ENCODE measurements around the gene MED15. TPM values are rescaled to one million over a fixed set of nuclear protein-coding genes. Genes with fewer than 3 reads are reported as not detected.

The MED15 gene
- total RNA-seq, 1 donor, result 36.9 TPM

- H3K27me3 ChIP-seq (ENCODE audit: insufficient read depth, low read length), result peaks cover 7% of the 10 kb centered on the region
- H3K4me3 ChIP-seq (ENCODE audit: insufficient read depth, low read length), result no peak overlapping the region
- H4K20me1 ChIP-seq (ENCODE audit: insufficient read depth, low read length), result no peaks in the 10 kb centered on the region
- no peak overlapping the region for H2AFZ ChIP-seq (ENCODE audit: low read length)
- no peaks in the 10 kb centered on the region for H3K79me2 ChIP-seq (ENCODE audit: insufficient read depth, low read length)
- DNase-seq (ENCODE audit: insufficient read length, low spot score, missing footprints), result peak; percentile 42
- H3K9me3 ChIP-seq (ENCODE audit: low read depth, low read length), result no peaks in the 10 kb centered on the region
- no peaks in the 10 kb centered on the region for H3K4me1 ChIP-seq (ENCODE audit: insufficient read depth, low read length)
- TF ChIP-seq CTCF (IDR thresholded peaks at IDR 0.05; ENCODE audit: extremely low read depth, low read depth, low read length), result no peak
- no peak overlapping the region for H3K4me2 ChIP-seq (ENCODE audit: insufficient read depth, low read length)
- no peaks in the 10 kb centered on the region for H3K36me3 ChIP-seq (ENCODE audit: insufficient read depth, low read length)
- no peak overlapping the region for H3K27ac ChIP-seq (ENCODE audit: low read depth, low read length)
Observed at GRCh38 chr22:20611418-20611817, 104.0 kb downstream of the MED15 start.

DNA sequence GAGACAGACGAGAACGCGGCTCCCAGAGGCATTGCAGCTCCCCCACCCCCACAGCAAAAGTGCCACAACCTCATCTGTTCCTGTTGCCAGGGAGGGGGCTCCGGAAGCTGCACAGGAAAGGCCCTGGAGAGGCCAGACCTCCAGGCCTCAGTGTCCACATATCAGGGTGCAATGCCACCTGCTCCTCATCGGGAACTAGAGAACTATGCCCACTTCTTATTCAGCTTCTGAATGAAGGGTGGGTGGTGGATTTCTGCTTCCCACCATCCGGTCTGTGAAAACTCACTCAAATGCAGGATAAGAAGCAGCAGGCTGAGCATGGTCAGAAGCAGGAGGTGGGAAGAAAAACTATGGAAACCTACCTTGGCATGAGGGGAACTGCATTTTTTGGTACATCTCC is 105.9 kb downstream of the MED15 start:
- Histone ChIP-seq H3K4me1 (ENCODE audit: insufficient read depth, low read length) (no peaks in the 10 kb centered on the region), H2AFZ (ENCODE audit: low read length) (no peak overlapping the region), H3K36me3 (ENCODE audit: insufficient read depth, low read length) (no peaks in the 10 kb centered on the region), H3K27me3 (ENCODE audit: insufficient read depth, low read length) (peaks cover 7% of the 10 kb centered on the region), H3K27ac (ENCODE audit: low read depth, low read length) (no peak overlapping the region), H3K9me3 (ENCODE audit: low read depth, low read length) (no peaks in the 10 kb centered on the region), H3K4me2 (ENCODE audit: insufficient read depth, low read length) (no peak overlapping the region), H3K79me2 (ENCODE audit: insufficient read depth, low read length) (no peaks in the 10 kb centered on the region), H3K4me3 (ENCODE audit: insufficient read depth, low read length) (no peak overlapping the region), H4K20me1 (ENCODE audit: insufficient read depth, low read length) (no peaks in the 10 kb centered on the region)
- DNase-seq (ENCODE audit: insufficient read length, low spot score, missing footprints), result no peak
- TF ChIP-seq CTCF (IDR thresholded peaks at IDR 0.05; ENCODE audit: extremely low read depth, low read depth, low read length), result no peak

DNA sequence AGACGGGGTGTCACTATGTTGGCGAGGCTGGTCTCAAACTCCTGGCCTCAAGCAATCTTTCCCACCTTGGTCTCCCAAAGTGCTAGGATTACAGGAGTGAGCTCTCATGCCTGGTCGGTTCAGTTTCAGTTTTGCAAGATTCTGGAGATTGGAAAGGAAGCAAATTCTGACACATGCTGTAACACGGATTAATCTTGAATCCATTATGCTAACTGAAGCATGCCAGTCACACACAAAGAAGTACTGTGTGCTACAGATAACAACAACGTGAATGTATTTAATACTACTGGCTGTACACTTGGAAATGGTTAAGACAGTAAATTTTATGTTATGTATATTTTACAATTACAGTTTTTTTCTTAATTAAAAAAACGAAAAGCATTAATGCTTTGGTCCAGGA is 107.6 kb downstream of the MED15 start:
- Histone ChIP-seq H3K9me3 (ENCODE audit: low read depth, low read length) (no peaks in the 10 kb centered on the region), H3K36me3 (ENCODE audit: insufficient read depth, low read length) (no peaks in the 10 kb centered on the region), H3K4me3 (ENCODE audit: insufficient read depth, low read length) (no peak overlapping the region), H3K27ac (ENCODE audit: low read depth, low read length) (no peak overlapping the region), H3K4me2 (ENCODE audit: insufficient read depth, low read length) (no peak overlapping the region), H3K4me1 (ENCODE audit: insufficient read depth, low read length) (no peaks in the 10 kb centered on the region), H4K20me1 (ENCODE audit: insufficient read depth, low read length) (no peaks in the 10 kb centered on the region), H2AFZ (ENCODE audit: low read length) (no peak overlapping the region), H3K79me2 (ENCODE audit: insufficient read depth, low read length) (no peaks in the 10 kb centered on the region), H3K27me3 (ENCODE audit: insufficient read depth, low read length) (peaks cover 7% of the 10 kb centered on the region)
- no peak for DNase-seq (ENCODE audit: insufficient read length, low spot score, missing footprints)
- no peak for TF ChIP-seq CTCF (IDR thresholded peaks at IDR 0.05; ENCODE audit: extremely low read depth, low read depth, low read length)

- Histone ChIP-seq H3K27me3 (ENCODE audit: insufficient read depth, low read length) (peaks cover 7% of the 10 kb centered on the region), H3K9me3 (ENCODE audit: low read depth, low read length) (no peaks in the 10 kb centered on the region), H3K27ac (ENCODE audit: low read depth, low read length) (no peak overlapping the region), H2AFZ (ENCODE audit: low read length) (no peak overlapping the region), H3K4me1 (ENCODE audit: insufficient read depth, low read length) (no peaks in the 10 kb centered on the region), H3K4me2 (ENCODE audit: insufficient read depth, low read length) (no peak overlapping the region), H3K4me3 (ENCODE audit: insufficient read depth, low read length) (no peak overlapping the region), H3K36me3 (ENCODE audit: insufficient read depth, low read length) (no peaks in the 10 kb centered on the region), H3K79me2 (ENCODE audit: insufficient read depth, low read length) (no peaks in the 10 kb centered on the region), H4K20me1 (ENCODE audit: insufficient read depth, low read length) (no peaks in the 10 kb centered on the region)
- no peak for TF ChIP-seq CTCF (IDR thresholded peaks at IDR 0.05; ENCODE audit: extremely low read depth, low read depth, low read length)
- peak; percentile 19 for DNase-seq (ENCODE audit: insufficient read length, low spot score, missing footprints)
Observed at GRCh38 chr22:20615533-20616450, 108.4 kb downstream of the MED15 start.

All from osteoblast (primary cell).